DMS79 treated with DMSO at 0.1 percent for 48 hours (cell line): ENCODE measurements around the gene ZC3H7B.
"Not testable (repeated sequence)": the region's sequence is repeated elsewhere in the genome, so short reads cannot be mapped to it uniquely, and the experiment has no call there.

Source experiments
- DNase-seq: peaks from one replicate; lab custom pipeline; 2025; lab: John Stamatoyannopoulos, UW

The ZC3H7B gene

GRCh38 chr22:41382098-41382578, 80.8 kb downstream of the ZC3H7B start:
- peak; percentile 34 for DNase-seq

GRCh38 chr22:41382610-41383009, 81.3 kb downstream of the ZC3H7B start:
- DNase-seq, result no peak

- DNase-seq, result no peak
Measured at GRCh38 chr22:41383085-41383484, 81.8 kb downstream of the ZC3H7B start.

GRCh38 chr22:41384128-41384527, 82.8 kb downstream of the ZC3H7B start:
- DNase-seq, result no peak

- DNase-seq, result no peak
Measured at GRCh38 chr22:41387341-41387740, 86.0 kb downstream of the ZC3H7B start.

GRCh38 chr22:41394012-41394356, 92.7 kb downstream of the ZC3H7B start:
- DNase-seq, result no peak

- no peak for DNase-seq
Measured at GRCh38 chr22:41395531-41396240, 94.4 kb downstream of the ZC3H7B start.

- no peak for DNase-seq
Measured at GRCh38 chr22:41397143-41397811, 96.0 kb downstream of the ZC3H7B start.

GRCh38 chr22:41398921-41399320, 97.6 kb downstream of the ZC3H7B start:
- no peak for DNase-seq

- DNase-seq, result peak; percentile 73
Measured at GRCh38 chr22:41401781-41402648, 100.7 kb downstream of the ZC3H7B start.

GRCh38 chr22:41402851-41403250, 101.5 kb downstream of the ZC3H7B start:
- DNase-seq, result not testable (repeated sequence)

- peak; percentile 52 for DNase-seq
Measured at GRCh38 chr22:41403532-41404318, 102.4 kb downstream of the ZC3H7B start.

- no peak for DNase-seq
Measured at GRCh38 chr22:41405588-41405987, 104.3 kb downstream of the ZC3H7B start.

GRCh38 chr22:41406410-41406809, 105.1 kb downstream of the ZC3H7B start:
- DNase-seq, result no peak

- DNase-seq, result no peak
Measured at GRCh38 chr22:41407433-41407832, 106.1 kb downstream of the ZC3H7B start.

GRCh38 chr22:41408665-41409064, 107.3 kb downstream of the ZC3H7B start:
- DNase-seq, result no peak
